ENCODE results near the gene ACTR1A.

- TF ChIP-seq, protein P1, sequence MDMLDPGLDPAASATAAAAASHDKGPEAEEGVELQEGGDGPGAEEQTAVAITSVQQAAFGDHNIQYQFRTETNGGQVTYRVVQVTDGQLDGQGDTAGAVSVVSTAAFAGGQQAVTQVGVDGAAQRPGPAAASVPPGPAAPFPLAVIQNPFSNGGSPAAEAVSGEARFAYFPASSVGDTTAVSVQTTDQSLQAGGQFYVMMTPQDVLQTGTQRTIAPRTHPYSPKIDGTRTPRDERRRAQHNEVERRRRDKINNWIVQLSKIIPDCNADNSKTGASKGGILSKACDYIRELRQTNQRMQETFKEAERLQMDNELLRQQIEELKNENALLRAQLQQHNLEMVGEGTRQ (CRISPR knock-in tag; IDR thresholded peaks at IDR 0.05) = no peak
- TF ChIP-seq NFE2 (IDR thresholded peaks at IDR 0.05; ENCODE audit: low read depth) = no peak
- TF ChIP-seq, protein P2, sequence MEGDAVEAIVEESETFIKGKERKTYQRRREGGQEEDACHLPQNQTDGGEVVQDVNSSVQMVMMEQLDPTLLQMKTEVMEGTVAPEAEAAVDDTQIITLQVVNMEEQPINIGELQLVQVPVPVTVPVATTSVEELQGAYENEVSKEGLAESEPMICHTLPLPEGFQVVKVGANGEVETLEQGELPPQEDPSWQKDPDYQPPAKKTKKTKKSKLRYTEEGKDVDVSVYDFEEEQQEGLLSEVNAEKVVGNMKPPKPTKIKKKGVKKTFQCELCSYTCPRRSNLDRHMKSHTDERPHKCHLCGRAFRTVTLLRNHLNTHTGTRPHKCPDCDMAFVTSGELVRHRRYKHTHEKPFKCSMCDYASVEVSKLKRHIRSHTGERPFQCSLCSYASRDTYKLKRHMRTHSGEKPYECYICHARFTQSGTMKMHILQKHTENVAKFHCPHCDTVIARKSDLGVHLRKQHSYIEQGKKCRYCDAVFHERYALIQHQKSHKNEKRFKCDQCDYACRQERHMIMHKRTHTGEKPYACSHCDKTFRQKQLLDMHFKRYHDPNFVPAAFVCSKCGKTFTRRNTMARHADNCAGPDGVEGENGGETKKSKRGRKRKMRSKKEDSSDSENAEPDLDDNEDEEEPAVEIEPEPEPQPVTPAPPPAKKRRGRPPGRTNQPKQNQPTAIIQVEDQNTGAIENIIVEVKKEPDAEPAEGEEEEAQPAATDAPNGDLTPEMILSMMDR (IDR thresholded peaks at IDR 0.05 in 2 of 3, conservative IDR thresholded peaks at IDR 0.05 in 1 of 3; ENCODE audit: insufficient read depth in 2 of 3, low read depth in 1 of 3, low read length in 3 of 3) = no peak
- TF ChIP-seq SIN3B (IDR thresholded peaks at IDR 0.05; ENCODE audit: low read depth) = no peak
- TF ChIP-seq EP300 (IDR thresholded peaks at IDR 0.05; ENCODE audit: low read length) = no peak
Observed at GRCh38 chr10:102546606-102547320, 44.3 kb upstream of the ACTR1A start.
